ENCODE results near the gene PRDM11. TPM values are rescaled to one million over a fixed set of nuclear protein-coding genes. Genes with fewer than 3 reads are reported as not detected.

The PRDM11 gene
- total and polyA plus RNA-seq, 10 of the 15 experiments (the other 5 are each of a cell fraction or from before 2014, with no cell fraction given) = 0.03 to 2.4 (median 0.53) TPM

GRCh38 chr11:45170484-45170883 lies 24.0 kb downstream of the PRDM11 start:
- no TSS peak for BruUV-seq (replicated peaks)
- FAIRE-seq = no peak
- Histone ChIP-seq H3K36me3 (ENCODE audit: control insufficient read depth in 2 of 2, insufficient read depth in 2 of 2, low read length in 1 of 2) (no peaks in the 10 kb centered on the region), H3K27ac (ENCODE audit: control insufficient read depth, insufficient read depth) (no peak overlapping the region), H3K4me2 (ENCODE audit: control insufficient read depth, insufficient read depth) (no peak overlapping the region), H3K4me3 (no peak overlapping the region), H2AFZ (ENCODE audit: control insufficient read depth, low read depth, low read length) (no peak overlapping the region), H3K9me3 (replicated peaks; ENCODE audit: control insufficient read depth, insufficient read depth, low read length) (no peaks in the 10 kb centered on the region), H3K79me2 (ENCODE audit: control insufficient read depth, insufficient read depth, low read length) (no peaks in the 10 kb centered on the region), H3K27me3 (replicated peaks in 1 of 2; ENCODE audit: control insufficient read depth in 2 of 2, insufficient read depth in 2 of 2, low read length in 1 of 2) (no peaks in the 10 kb centered on the region), H4K20me1 (ENCODE audit: control insufficient read depth, insufficient read depth) (no peaks in the 10 kb centered on the region), H3K4me1 (ENCODE audit: control insufficient read depth, insufficient read depth, low read length) (no peaks in the 10 kb centered on the region; the same call in 1 of the 2 replicates), H3K9ac (ENCODE audit: control insufficient read depth, insufficient read depth, low read length) (no peak overlapping the region)
- ChIA-PET RAD21 (ENCODE audit: unreplicated experiment) (no interaction called here), CTCF (no interaction called here), POLR2A (no interaction called here), SMC1A (ENCODE audit: uncharacterized antibody, unreplicated experiment) (no interaction called here)
- no peak for ATAC-seq
- TF ChIP-seq ZZZ3 (IDR thresholded peaks at IDR 0.05; ENCODE audit: control insufficient read depth, insufficient read length, low read depth) = no peak
- TF ChIP-seq MEF2A (IDR thresholded peaks at IDR 0.05; ENCODE audit: insufficient read depth, low read depth, low read length) = no peak
- in situ Hi-C loops (cut with MboI) = no loop called here
- DNase-seq (ENCODE audit: low read depth, low spot score) = no peak
- intact Hi-C loops (cut with micrococcal nuclease; ENCODE audit: unreplicated experiment) = no loop called here
- WGBS (ENCODE audit: insufficient coverage, insufficient replicate concordance, low lambda C conversion rate, missing lambda C conversion rate) = 44% methylated on average over 2 of the region's 2 CpGs

GRCh38 chr11:45171550-45171949 lies 25.1 kb downstream of the PRDM11 start:
- in situ Hi-C loops (cut with MboI) = no loop called here
- ATAC-seq (no peak), FAIRE-seq (no peak), DNase-seq (ENCODE audit: low read depth, low spot score) (no peak)
- H3K79me2 ChIP-seq (ENCODE audit: control insufficient read depth, insufficient read depth, low read length) = no peaks in the 10 kb centered on the region
- no peak overlapping the region for H3K4me3 ChIP-seq
- ChIA-PET SMC1A (ENCODE audit: uncharacterized antibody, unreplicated experiment) (no interaction called here), RAD21 (ENCODE audit: unreplicated experiment) (no interaction called here), CTCF (no interaction called here), POLR2A (no interaction called here)
- H3K4me1 ChIP-seq (ENCODE audit: control insufficient read depth, insufficient read depth, low read length) = no peaks in the 10 kb centered on the region; the same call in 1 of the 2 replicates
- H2AFZ ChIP-seq (ENCODE audit: control insufficient read depth, low read depth, low read length) = no peak overlapping the region
- intact Hi-C loops (cut with micrococcal nuclease; ENCODE audit: unreplicated experiment) = no loop called here
- H3K9me3 ChIP-seq (replicated peaks; ENCODE audit: control insufficient read depth, insufficient read depth, low read length) = no peaks in the 10 kb centered on the region
- TF ChIP-seq KDM1A (IDR thresholded peaks at IDR 0.05; ENCODE audit: borderline replicate concordance) = no peak
- peak; percentile 58; the same call in 1 of the 2 replicates for TF ChIP-seq SPI1 (IDR thresholded peaks at IDR 0.05; ENCODE audit: borderline replicate concordance, insufficient read depth, low read depth, low read length)
- H3K4me2 ChIP-seq (ENCODE audit: control insufficient read depth, insufficient read depth) = no peak overlapping the region
- H3K9ac ChIP-seq (ENCODE audit: control insufficient read depth, insufficient read depth, low read length) = no peak overlapping the region
- no TSS peak for BruUV-seq (replicated peaks)
- H3K36me3 ChIP-seq (ENCODE audit: control insufficient read depth in 2 of 2, insufficient read depth in 2 of 2, low read length in 1 of 2) = no peaks in the 10 kb centered on the region
- 0% methylated on average over 2 of the region's 2 CpGs for WGBS (ENCODE audit: insufficient coverage, insufficient replicate concordance, low lambda C conversion rate, missing lambda C conversion rate)
- H4K20me1 ChIP-seq (ENCODE audit: control insufficient read depth, insufficient read depth) = no peaks in the 10 kb centered on the region
- no peak overlapping the region for H3K27ac ChIP-seq (ENCODE audit: control insufficient read depth, insufficient read depth)
- no peaks in the 10 kb centered on the region for H3K27me3 ChIP-seq (replicated peaks in 1 of 2; ENCODE audit: control insufficient read depth in 2 of 2, insufficient read depth in 2 of 2, low read length in 1 of 2)
